ENCODE measurements around the gene MUC20.
"Not testable (repeated sequence)": the region's sequence is repeated elsewhere in the genome, so short reads cannot be mapped to it uniquely, and the experiment has no call there.

MUC20 gene

DNA sequence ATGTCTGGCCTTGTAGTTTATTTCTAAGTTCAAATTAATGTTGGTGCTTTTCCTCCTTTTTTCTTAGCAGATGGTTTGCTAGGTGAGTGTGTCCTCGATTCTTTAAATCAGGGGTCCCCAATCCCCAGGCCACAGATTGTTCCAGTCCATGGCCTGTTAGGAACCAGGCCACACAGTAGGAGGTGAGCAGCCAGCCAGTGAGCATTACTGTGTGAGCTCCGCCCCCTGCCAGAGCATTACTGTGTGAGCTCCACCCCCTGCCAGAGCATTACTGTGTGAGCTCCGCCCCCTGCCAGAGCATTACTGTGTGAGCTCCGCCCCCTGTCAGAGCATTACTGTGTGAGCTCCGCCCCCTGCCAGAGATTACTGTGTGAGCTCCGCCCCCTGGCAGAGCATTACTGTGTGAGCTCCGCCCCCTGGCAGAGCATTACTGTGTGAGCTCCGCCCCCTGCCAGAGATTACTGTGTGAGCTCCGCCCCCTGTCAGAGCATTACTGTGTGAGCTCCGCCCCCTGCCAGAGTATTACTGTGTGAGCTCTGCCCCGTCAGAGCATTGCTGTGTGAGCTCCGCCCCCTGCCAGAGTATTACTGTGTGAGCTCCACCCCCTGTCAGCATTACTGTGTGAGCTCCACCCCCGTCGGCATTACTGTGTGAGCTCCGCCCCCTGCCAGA is 34.1 kb upstream of the MUC20 start:
- H3K36me3 ChIP-seq (ENCODE audit: insufficient read depth, low read length) = peaks cover 48% of the 10 kb centered on the region
- H3K9ac ChIP-seq (ENCODE audit: low read depth, low read length) = not testable (repeated sequence)

DNA sequence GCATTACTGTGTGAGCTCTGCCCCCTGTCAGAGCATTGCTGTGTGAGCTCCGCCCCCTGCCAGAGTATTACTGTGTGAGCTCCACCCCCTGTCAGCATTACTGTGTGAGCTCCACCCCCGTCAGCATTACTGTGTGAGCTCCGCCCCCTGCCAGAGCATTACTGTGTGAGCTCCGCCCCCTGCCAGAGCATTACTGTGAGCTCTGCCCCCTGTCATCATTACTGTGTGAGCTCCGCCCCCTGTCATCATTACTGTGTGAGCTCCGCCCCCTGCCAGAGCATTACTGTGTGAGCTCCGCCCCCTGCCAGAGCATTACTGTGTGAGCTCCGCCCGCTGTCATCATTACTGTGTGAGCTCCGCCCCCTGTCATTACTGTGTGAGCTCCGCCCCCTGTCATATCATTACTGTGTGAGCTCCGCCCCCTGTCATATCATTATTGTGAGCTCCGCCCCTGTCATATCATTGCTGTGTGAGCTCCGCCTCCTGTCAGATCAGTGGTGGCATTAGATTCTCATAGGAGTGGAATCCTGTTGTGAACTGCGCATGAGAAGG is 33.5 kb upstream of the MUC20 start:
- H3K36me3 ChIP-seq (ENCODE audit: insufficient read depth, low read length) = peaks cover 51% of the 10 kb centered on the region
- not testable (repeated sequence) for H3K27ac ChIP-seq (ENCODE audit: low read depth, low read length); H3K9me3 ChIP-seq (ENCODE audit: insufficient read depth, low read depth, low read length); H3K27me3 ChIP-seq (ENCODE audit: insufficient read depth, low read length); H3K4me1 ChIP-seq (ENCODE audit: insufficient read depth, low read length); H3K4me3 ChIP-seq (ENCODE audit: low read length); H3K9ac ChIP-seq (ENCODE audit: low read depth, low read length)
- 88% methylated on average over 15 of the region's 15 CpGs for WGBS

More for the DNA sequence above, 34.1 kb upstream of the MUC20 start:
- H3K4me1 ChIP-seq (ENCODE audit: insufficient read depth, low read length); H3K27ac ChIP-seq (ENCODE audit: low read depth, low read length); H3K27me3 ChIP-seq (ENCODE audit: insufficient read depth, low read length); H3K4me3 ChIP-seq (ENCODE audit: low read length); H3K9me3 ChIP-seq (ENCODE audit: insufficient read depth, low read depth, low read length): not testable (repeated sequence)
- 92% methylated on average over 14 of the region's 15 CpGs for whole genome bisulfite sequencing

DNA sequence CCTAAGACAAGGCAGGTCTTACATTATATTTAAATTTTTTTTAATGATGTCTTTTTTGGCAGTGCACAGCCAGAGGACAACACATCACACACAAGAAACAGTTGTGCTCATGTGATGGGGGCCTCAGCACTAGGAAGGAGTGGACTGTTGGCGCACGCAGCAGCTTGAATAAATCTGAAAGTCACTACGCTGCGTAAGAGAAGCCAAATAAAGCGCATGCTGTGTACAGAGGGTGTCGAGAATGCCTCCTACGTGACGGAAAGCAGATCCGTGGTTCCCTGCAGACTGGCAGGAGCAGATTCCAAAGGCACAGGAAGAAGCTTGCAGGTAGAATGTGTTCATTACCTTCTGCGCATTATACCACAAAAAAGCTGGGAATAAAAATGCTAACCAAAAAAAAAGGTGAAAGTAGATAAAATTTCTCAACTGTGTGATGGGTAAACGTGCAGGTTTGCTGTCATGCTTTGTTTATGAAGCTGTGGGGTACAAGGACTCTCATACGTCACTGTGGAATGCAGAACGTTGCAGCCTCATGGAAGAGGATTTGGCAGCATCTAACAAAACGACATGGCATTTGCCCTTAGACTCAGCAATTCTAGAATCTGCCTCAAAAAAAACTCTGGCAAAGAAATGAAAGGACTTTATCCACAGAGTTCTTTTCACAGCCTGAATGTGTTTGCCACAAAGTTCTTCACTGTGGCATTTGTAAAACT is 32.2 kb upstream of the MUC20 start:
- H3K9me3 ChIP-seq (ENCODE audit: insufficient read depth, low read depth, low read length); H3K4me3 ChIP-seq (ENCODE audit: low read length); H3K27me3 ChIP-seq (ENCODE audit: insufficient read depth, low read length); H3K4me1 ChIP-seq (ENCODE audit: insufficient read depth, low read length); H3K27ac ChIP-seq (ENCODE audit: low read depth, low read length); H3K9ac ChIP-seq (ENCODE audit: low read depth, low read length): not testable (repeated sequence)
- WGBS = 91% methylated on average over 4 of the region's 14 CpGs
- H3K36me3 ChIP-seq (ENCODE audit: insufficient read depth, low read length) = peaks cover 49% of the 10 kb centered on the region

DNA sequence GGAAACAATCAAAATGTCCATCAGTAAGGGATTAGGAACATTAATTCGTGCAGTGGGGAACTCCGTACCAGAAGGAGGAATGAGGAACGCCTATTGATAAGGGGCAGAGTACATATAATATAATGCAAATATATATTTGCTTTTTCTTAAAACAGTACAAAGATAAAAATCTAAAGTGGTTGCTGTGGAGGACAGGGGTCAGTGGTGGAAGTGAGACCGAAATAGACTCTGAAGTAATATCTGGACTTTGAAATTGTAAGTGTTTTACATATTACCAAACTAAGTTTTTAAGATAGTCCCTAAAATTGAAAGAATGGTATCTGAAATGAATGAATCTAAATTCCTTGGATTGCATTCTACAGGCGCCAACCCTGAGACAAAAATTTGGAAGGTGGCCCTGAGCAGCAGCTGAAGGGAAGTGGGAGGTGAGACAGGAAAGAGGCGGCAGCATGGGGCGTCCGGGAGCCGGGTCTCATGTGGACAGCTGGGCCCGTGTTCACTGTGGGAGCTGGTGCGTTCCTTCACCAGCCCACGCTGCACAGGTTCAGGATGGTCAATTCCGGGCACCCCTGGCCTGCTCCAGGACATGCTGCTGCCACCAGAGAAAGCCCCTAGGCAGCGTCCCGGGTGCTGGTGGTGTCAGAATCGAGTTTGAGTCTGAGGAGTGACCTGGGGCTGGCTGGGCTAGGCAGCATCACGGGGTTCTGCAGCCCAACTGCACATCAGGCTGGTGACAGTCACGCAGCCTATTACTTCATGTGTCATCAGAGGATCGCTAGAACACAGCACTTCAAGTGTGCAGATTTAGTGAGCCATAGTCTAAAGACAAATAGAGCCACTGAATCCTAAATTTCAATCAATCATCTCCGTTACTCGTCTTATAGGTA is 31.4 kb upstream of the MUC20 start:
- not testable (repeated sequence) for H3K9ac ChIP-seq (ENCODE audit: low read depth, low read length); H3K27me3 ChIP-seq (ENCODE audit: insufficient read depth, low read length); H3K27ac ChIP-seq (ENCODE audit: low read depth, low read length); H3K9me3 ChIP-seq (ENCODE audit: insufficient read depth, low read depth, low read length); H3K4me3 ChIP-seq (ENCODE audit: low read length); H3K4me1 ChIP-seq (ENCODE audit: insufficient read depth, low read length)
- H3K36me3 ChIP-seq (ENCODE audit: insufficient read depth, low read length) = peaks cover 45% of the 10 kb centered on the region
- 89% methylated on average over 18 of the region's 21 CpGs for WGBS

DNA sequence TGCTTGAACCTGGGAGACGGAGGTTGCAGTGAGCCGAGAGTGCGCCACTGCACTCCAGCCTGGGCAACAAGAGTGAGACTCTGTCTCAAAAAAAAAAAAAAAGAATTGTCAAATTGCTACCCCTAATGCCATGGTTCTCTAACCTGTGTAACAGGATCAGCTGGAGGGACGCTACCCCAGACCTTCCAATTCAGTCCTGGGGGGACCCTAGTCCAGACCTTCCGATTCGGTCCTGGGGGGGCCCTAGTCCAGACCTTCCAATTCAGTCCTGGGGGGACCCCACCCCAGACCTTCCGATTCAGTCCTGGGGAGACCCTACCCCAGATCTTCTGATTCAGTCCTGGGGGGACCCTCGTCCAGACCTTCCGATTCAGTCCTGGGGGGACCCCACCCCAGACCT is 29.8 kb upstream of the MUC20 start:
- no peak overlapping the region for H3K9ac ChIP-seq (ENCODE audit: low read depth, low read length)
- no peak overlapping the region for H3K27ac ChIP-seq (ENCODE audit: low read depth, low read length)
- H3K36me3 ChIP-seq (ENCODE audit: insufficient read depth, low read length) = peaks cover 38% of the 10 kb centered on the region
- no peaks in the 10 kb centered on the region for H3K9me3 ChIP-seq (ENCODE audit: insufficient read depth, low read depth, low read length)
- no peak overlapping the region for H3K4me3 ChIP-seq (ENCODE audit: low read length)
- WGBS = 87% methylated on average over 9 of the region's 9 CpGs
- H3K27me3 ChIP-seq (ENCODE audit: insufficient read depth, low read length) = no peaks in the 10 kb centered on the region
- H3K4me1 ChIP-seq (ENCODE audit: insufficient read depth, low read length) = no peaks in the 10 kb centered on the region

DNA sequence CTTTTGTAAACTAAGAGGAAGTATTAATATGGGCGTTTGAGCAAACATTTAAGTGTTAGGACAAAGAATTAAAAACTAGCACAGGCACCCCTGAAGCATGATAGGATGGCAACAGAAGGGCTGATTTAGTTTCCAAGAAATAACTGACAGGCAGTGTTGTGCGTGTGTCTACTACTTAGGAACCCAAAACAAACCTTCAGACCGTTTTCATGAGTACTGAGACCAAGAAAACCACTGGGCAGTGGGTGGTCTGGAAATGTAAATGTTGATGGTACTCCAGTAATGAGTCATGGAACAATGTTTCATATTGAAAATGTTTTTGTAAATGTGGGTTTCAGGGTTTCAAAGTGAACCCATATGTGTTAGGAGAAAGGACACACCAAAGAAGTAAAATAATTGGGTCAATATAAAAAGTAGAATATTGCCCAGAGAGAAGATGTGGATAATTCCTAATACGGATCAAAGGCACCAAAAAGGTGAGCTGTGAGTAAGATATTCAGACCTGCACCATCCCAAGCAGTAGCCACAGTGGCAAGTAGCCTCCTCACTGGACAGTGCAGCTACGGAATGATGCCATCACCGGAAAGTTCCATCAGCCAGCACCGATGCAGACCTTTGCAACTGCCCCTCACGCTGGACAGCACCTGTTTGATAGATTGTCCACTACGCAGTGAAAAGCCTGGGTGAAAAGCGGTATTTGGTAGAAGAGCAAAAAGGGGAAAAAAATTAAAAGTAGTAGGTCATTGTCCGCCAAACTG is 29.0 kb upstream of the MUC20 start:
- not testable (repeated sequence) for H3K27me3 ChIP-seq (ENCODE audit: insufficient read depth, low read length)
- WGBS = 95% methylated on average over 8 of the region's 11 CpGs
- H3K36me3 ChIP-seq (ENCODE audit: insufficient read depth, low read length) = peaks cover 32% of the 10 kb centered on the region

DNA sequence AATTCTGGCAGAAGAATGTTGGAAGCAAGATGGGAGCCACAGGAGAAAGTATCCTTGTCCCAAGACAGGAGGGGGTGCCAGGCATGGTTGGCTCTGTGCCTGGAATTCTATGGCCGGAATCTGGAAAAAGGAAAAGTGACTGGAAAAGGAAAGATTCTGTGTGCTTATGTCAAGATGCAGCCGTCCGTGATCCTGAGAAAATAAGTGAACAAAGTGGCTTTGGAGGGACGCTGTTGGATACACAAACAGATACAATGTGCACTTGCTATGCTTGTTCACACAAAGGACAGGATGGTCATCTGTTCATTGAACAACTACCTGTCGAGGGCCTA is 28.5 kb upstream of the MUC20 start:
- Histone ChIP-seq H3K4me3 (ENCODE audit: low read length) (no peak overlapping the region), H3K27me3 (ENCODE audit: insufficient read depth, low read length) (no peaks in the 10 kb centered on the region), H3K4me1 (ENCODE audit: insufficient read depth, low read length) (peaks cover 8% of the 10 kb centered on the region; the same call in 1 of the 2 replicates), H3K36me3 (ENCODE audit: insufficient read depth, low read length) (peaks cover 31% of the 10 kb centered on the region), H3K9me3 (ENCODE audit: insufficient read depth, low read depth, low read length) (no peaks in the 10 kb centered on the region), H3K9ac (ENCODE audit: low read depth, low read length) (no peak overlapping the region), H3K27ac (ENCODE audit: low read depth, low read length) (no peak overlapping the region)
- 93% methylated on average over 5 of the region's 5 CpGs for WGBS

More for the DNA sequence above, 29.0 kb upstream of the MUC20 start:
- not testable (repeated sequence) for H3K27ac ChIP-seq (ENCODE audit: low read depth, low read length); H3K9me3 ChIP-seq (ENCODE audit: insufficient read depth, low read depth, low read length); H3K4me3 ChIP-seq (ENCODE audit: low read length); H3K9ac ChIP-seq (ENCODE audit: low read depth, low read length); H3K4me1 ChIP-seq (ENCODE audit: insufficient read depth, low read length)

DNA sequence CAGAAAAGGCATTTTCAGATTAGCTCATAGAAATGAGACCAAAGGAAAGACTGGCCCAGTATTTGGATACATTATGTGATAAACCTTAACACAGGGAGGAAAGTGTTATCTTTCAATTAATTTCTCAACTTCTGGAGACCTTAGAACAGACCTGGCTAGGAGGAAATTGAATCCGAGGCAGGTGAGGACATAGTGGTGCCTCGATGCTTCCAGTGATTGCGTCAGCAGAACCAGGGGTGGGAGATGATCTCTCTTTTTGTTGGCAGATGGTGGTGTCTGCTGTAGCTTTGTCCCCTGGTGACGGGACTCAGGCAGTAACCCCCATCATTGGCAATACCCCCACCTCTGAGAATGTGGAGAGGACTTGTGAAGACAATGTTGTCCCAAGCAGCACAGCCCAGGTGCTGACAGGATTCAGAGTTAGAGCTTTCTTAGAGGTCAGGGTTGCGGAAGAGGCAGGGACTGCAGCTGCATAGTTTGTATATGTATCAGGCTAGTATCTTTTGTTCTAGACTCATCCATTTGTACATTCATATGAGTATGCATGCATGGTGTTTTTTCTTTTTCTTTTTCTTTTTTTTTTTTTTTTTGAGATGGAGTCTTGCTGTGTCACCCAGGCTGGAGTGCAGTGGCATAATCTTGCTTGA is 27.9 kb upstream of the MUC20 start:
- 91% methylated on average over 5 of the region's 5 CpGs for WGBS
- Histone ChIP-seq H3K9me3 (ENCODE audit: insufficient read depth, low read depth, low read length) (no peaks in the 10 kb centered on the region), H3K4me3 (ENCODE audit: low read length) (no peak overlapping the region), H3K4me1 (ENCODE audit: insufficient read depth, low read length) (peaks cover 14% of the 10 kb centered on the region), H3K9ac (ENCODE audit: low read depth, low read length) (no peak overlapping the region), H3K27ac (ENCODE audit: low read depth, low read length) (no peak overlapping the region), H3K27me3 (ENCODE audit: insufficient read depth, low read length) (no peaks in the 10 kb centered on the region), H3K36me3 (ENCODE audit: insufficient read depth, low read length) (peaks cover 26% of the 10 kb centered on the region)

DNA sequence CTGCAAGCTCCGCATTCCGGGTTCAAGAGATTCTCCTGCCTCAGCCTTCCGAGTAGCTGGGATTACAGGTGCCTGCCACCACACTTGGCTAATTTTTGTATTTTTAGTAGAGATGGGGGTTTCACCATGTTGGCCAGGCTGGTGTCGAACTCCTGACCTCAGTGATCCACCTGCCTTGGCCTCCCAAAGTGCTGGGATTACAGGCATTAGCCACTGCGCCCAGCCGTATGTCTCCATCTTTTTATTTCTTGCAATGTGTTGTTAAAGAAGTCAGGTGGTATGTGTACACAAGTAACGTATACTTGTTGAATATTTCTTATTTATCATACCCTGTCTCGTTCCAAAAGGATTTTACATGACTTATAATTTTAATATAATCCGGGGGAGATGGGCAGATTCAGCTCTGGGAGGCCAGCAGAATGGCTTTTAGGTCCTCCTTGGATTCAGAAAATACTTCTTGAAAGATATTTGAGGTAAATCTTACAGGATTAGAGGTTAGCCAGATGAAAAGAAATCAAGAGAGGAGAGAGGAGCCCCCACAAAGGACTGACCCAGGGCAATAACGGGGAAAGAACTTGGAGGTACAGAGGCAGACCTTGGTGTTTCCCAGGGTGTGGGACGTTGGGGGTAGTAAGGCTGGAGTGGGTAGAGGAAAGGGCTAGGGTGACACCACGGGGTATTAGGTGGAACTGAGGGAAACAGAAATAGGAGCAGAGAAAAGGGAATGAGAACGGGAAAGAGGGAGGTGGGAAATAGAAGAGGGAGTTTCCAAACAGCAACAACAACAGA is 27.2 kb upstream of the MUC20 start:
- H3K9me3 ChIP-seq (ENCODE audit: insufficient read depth, low read depth, low read length) = no peaks in the 10 kb centered on the region
- H3K9ac ChIP-seq (ENCODE audit: low read depth, low read length) = no peak overlapping the region
- no peak overlapping the region for H3K4me3 ChIP-seq (ENCODE audit: low read length)
- H3K27me3 ChIP-seq (ENCODE audit: insufficient read depth, low read length) = no peaks in the 10 kb centered on the region
- peaks cover 26% of the 10 kb centered on the region for H3K36me3 ChIP-seq (ENCODE audit: insufficient read depth, low read length)
- peaks cover 21% of the 10 kb centered on the region for H3K4me1 ChIP-seq (ENCODE audit: insufficient read depth, low read length)
- no peak overlapping the region for H3K27ac ChIP-seq (ENCODE audit: low read depth, low read length)
- WGBS = 90% methylated on average over 11 of the region's 13 CpGs

All from HUES64 (cell line).